ENCODE data around the gene DAG1.

The DAG1 gene

DNA sequence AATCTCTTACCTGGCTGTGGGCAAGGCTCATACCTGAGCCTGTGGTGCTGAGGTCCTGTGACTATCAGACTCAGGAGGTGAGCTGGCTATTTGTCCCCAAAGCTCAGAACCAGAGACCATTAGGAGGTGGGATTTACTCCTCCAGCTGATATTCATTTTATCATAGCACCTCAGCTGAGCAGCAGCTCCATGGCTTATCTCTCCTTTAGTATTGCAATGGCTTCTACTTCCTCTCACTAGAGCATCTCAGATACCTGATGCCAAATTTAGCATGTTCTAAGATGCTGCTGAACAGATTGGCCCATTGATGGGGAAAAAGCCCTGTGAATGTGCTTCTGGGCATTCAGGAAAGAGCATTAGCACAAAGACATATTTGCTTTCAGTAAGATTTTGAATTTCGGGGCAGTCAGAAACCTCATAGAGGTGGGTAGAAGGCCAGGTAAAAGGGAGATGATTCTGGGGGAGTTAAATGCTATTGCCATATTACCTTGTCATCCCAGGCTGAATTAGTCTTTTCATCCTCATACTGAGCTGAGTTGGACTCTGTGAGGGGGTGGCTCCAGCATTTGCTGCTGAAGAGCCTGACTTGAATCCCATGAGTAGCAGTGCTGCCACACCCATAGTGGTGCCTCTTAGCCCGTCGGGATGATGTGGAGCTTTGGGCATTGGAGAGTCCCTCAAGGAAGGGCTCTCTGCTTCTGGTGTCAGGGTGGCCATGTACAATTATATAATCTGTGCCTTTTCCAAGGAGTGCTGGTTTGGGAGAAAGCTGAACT lies 86.6 kb downstream of the DAG1 start:
- no peak for DNase-seq

GRCh38 chr3:49563040-49563578 lies 93.0 kb downstream of the DAG1 start:
- no peak for DNase-seq

DNA sequence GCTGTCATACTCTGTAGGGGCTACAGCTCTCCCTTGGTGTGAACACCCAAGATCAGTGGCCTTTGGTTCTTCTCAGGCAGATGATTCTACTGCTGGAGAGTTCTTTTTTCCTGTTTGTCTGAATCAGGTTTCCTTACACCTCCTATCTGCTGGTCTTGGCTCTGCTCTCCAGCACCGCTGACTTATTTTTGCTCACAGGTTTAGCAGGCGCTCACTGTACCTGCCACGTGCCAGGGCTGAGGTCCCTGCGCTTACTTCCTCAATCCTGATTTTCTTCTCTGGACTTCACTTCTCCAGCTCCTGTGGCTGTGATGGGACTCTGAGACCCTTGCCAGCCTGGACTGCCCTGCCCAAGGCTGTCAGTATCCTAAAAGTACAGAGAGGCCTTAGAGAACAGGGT lies 93.7 kb downstream of the DAG1 start:
- no peak for DNase-seq

- DNase-seq, result no peak
These were observed 96.2 kb downstream of the DAG1 start for GRCh38 chr3:49566312-49566711.

DNA sequence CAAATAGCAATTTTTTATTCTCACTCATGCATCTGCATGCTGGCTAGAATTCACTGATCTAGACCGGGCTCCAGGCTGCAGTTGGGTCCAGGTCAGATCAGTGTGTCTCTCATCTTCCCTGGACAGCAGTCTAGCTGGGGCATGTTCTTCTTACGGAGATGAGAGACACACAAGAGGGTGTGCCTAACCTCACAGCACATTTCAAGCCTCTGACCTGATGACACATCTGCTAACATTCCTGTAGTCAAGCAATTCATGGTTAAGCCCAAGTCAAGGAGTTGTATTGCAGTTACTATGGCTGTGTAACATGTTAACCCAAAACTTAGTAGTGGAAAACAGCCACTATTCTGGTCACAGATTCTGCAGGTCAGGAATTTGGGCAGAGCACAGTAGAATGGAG lies 97.3 kb downstream of the DAG1 start:
- DNase-seq, result no peak

GRCh38 chr3:49568965-49569364 lies 98.9 kb downstream of the DAG1 start:
- DNase-seq, result no peak

- DNase-seq, result no peak
These were observed 100.1 kb downstream of the DAG1 start for GRCh38 chr3:49570028-49570654.

DNA sequence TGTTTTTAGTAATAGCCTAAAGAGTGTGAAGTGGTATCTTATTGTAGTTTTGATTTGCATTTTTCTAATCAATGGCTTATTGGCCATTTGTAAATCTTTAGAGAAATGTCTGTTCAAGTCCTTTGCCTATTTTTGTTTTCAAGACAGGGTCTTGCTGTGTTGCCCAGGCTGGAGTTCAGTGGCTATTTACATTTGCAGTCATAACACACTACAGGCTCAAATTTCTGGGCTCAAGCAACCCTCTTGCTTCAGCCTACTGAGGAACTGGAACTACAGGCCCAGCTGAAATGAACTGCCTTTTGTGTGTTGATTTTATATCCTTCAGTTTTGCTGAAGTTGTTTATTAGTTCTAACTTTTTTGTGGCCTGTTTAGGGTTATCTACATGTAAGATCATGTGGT lies 112.1 kb downstream of the DAG1 start:
- no peak for DNase-seq
